HepG2 (cell line): Measurements from ENCODE around the gene AHNAK. TPM values are rescaled to one million over a fixed set of nuclear protein-coding genes. Genes with fewer than 3 reads are reported as not detected.
A peak's percentile ranks its signal among the peaks of the same experiment; 100 is the strongest.

Experiments used
- ATAC-seq: fragments of 200-7000 bp; cut with Tn5 transposase; 3 replicates; pipeline ENCODE4 v1.9.1; 2020; ENCODE audit warnings: mild to moderate bottlenecking, moderate library complexity
- BruUV-seq: library from RNA; stranded (reverse); fragments of 400-500 nt; replicated peaks from 2 replicates; lab custom pipeline; 2021; lab: Mats Ljungman, UMichigan
- CTCF ChIA-PET: fragments of 300-600 bp; formaldehyde crosslinking; extraction: SDS; loops from one replicate; lab custom pipeline; 2021; ENCODE audit warnings: low total read pairs, inconsistent platforms, low intra/inter-chr PET ratio; lab: Yijun Ruan, JAX
- POLR2A ChIA-PET: fragments of 350-600 bp; sonication (Branson Sonifier 250); formaldehyde crosslinking; loops from one replicate; lab custom pipeline; 2020; ENCODE audit warnings: antibody characterized with exemption, inconsistent platforms; lab: Yijun Ruan, JAX
- DNase-seq: peaks from one replicate; pipeline ENCODE4 v3.0.0-alpha.2; 2015; ENCODE audit warnings: low spot score
- FAIRE-seq: peaks from 3 replicates; lab custom pipeline; 2011; peaks lifted over from hg19 to GRCh38; lab: Jason Lieb, UNC
- H2AFZ ChIP-seq: one replicate; pipeline ENCODE4 v1.6.1; 2011; ENCODE audit warnings: low read length, inconsistent platforms
- H3K27ac ChIP-seq: fragments of 300-600 bp; 3 replicates; pipeline ENCODE4 v1.8.0; 2011; ENCODE audit warnings: mixed run types, mild to moderate bottlenecking, mixed read lengths, low read length, inconsistent platforms; ENCODE audit not compliant: insufficient read depth; ENCODE audit errors: extremely low read length
- H3K27me3 ChIP-seq, 2 experiments: fragments of 200-600 bp in 1 of 2; 2 replicates in 1 of 2; 3 replicates in 1 of 2; pipeline versions ENCODE4 v1.6.0 to v1.8.0; 2011; ENCODE audit warnings: low read length in 2 of 2, mild to moderate bottlenecking in 2 of 2, moderate library complexity in 2 of 2, inconsistent platforms in 1 of 2; ENCODE audit not compliant: insufficient read depth in 2 of 2, control insufficient read depth in 1 of 2
- H3K36me3 ChIP-seq, 2 experiments: fragments of 200-600 bp in 1 of 2; replicated peaks in 1 of 2; 2 replicates in 1 of 2; 3 replicates in 1 of 2; pipeline versions ENCODE4 v1.5.1 to v1.8.0; 2011; ENCODE audit warnings: low read length in 2 of 2, inconsistent platforms in 1 of 2; ENCODE audit not compliant: insufficient read depth in 2 of 2, control insufficient read depth in 1 of 2
- H3K4me1 ChIP-seq: 2 replicates; pipeline ENCODE4 v1.5.1; 2012; ENCODE audit warnings: low read length, inconsistent platforms; ENCODE audit not compliant: insufficient read depth
- H3K4me2 ChIP-seq: 2 replicates; pipeline ENCODE4 v1.6.0; 2011; ENCODE audit warnings: low read depth, low read length, inconsistent platforms
- H3K4me3 ChIP-seq, 3 experiments: fragments of 200-600 bp in 1 of 3; sonication (generic), shearing (Covaris generic) in 1 of 3; replicated peaks in 1 of 3; 2 replicates each; pipeline ENCODE4 v1.5.1; 2011 to 2016; ENCODE audit warnings: low read length in 3 of 3, inconsistent platforms in 2 of 3, low read depth in 2 of 3, mild to moderate bottlenecking in 2 of 3, control low read depth in 1 of 3, mixed read lengths in 1 of 3; ENCODE audit not compliant: insufficient read depth in 1 of 3
- H3K79me2 ChIP-seq: one replicate; pipeline ENCODE4 v1.6.1; 2011; ENCODE audit warnings: low read length, inconsistent platforms; ENCODE audit not compliant: insufficient read depth
- H3K9ac ChIP-seq: 2 replicates; pipeline ENCODE4 v1.6.0; 2011; ENCODE audit warnings: mild to moderate bottlenecking, low read depth, low read length, inconsistent platforms; ENCODE audit not compliant: insufficient read depth
- H3K9me3 ChIP-seq: 2 replicates; pipeline ENCODE4 v1.5.1; 2012; ENCODE audit warnings: mild to moderate bottlenecking, low read length
- H4K20me1 ChIP-seq: 2 replicates; pipeline ENCODE4 v1.6.0; 2011; ENCODE audit warnings: inconsistent platforms, mild to moderate bottlenecking, low read length, moderate library complexity; ENCODE audit not compliant: insufficient read depth
- ATF1 ChIP-seq: IDR thresholded peaks from 2 replicates; pipeline ENCODE4 v1.6.1; 2016; ENCODE audit warnings: mild to moderate bottlenecking, control low read depth
- DDIT3 ChIP-seq: sonication (generic); formaldehyde crosslinking; IDR thresholded peaks from 2 replicates; pipeline ENCODE4 v1.4.0; 2020; ENCODE audit warnings: mild to moderate bottlenecking, missing genetic modification reagents
- FOXA3 ChIP-seq: IDR thresholded peaks from 2 replicates; pipeline ENCODE4 v1.6.1; 2016; ENCODE audit warnings: missing genetic modification reagents, missing compliant biosample characterization
- HNF4G ChIP-seq, 2 experiments: sonication (generic) in 1 of 2; formaldehyde crosslinking in 1 of 2; IDR thresholded peaks; 2 replicates each; pipeline versions ENCODE4 v1.4.0 to v1.6.1; 2011 to 2020; ENCODE audit warnings: borderline replicate concordance in 2 of 2, low read depth in 2 of 2, mild to moderate bottlenecking in 2 of 2, low read length in 1 of 2, missing genetic modification reagents in 1 of 2, moderate library complexity in 1 of 2
- MAZ ChIP-seq, 2 experiments: sonication (generic) in 1 of 2; formaldehyde crosslinking in 1 of 2; IDR thresholded peaks; 2 replicates each; pipeline versions ENCODE4 v1.5.0 to v1.6.1; 2012 to 2020; ENCODE audit warnings: low read depth in 2 of 2, mild to moderate bottlenecking in 2 of 2, borderline replicate concordance in 1 of 2, improper control_type of control experiment in 1 of 2, low read length in 1 of 2, missing genetic modification reagents in 1 of 2, moderate library complexity in 1 of 2
- MBD4 ChIP-seq: IDR thresholded peaks from 2 replicates; pipeline ENCODE4 v1.6.1; 2012; ENCODE audit warnings: low read length, inconsistent platforms, borderline replicate concordance
- MXD1 ChIP-seq: sonication (generic); formaldehyde crosslinking; IDR thresholded peaks from 2 replicates; pipeline ENCODE4 v1.4.0; 2020; ENCODE audit warnings: mild to moderate bottlenecking, missing genetic modification reagents
- SYNCRIP ChIP-seq: fragments of 200-400 bp; formaldehyde crosslinking; IDR thresholded peaks from 2 replicates; pipeline ENCODE4 v1.6.1; 2018; ENCODE audit warnings: mild to moderate bottlenecking, low read depth, low read length; ENCODE audit not compliant: insufficient read depth
- TAF1 ChIP-seq: sonication (generic); formaldehyde crosslinking; IDR thresholded peaks from 2 replicates; pipeline ENCODE4 v1.4.0; 2020; ENCODE audit warnings: missing genetic modification reagents
- ZBTB37 ChIP-seq: sonication (generic); formaldehyde crosslinking; IDR thresholded peaks from 2 replicates; pipeline ENCODE4 v1.4.0; 2020; ENCODE audit warnings: mild to moderate bottlenecking, missing genetic modification reagents
- ZIK1 ChIP-seq: sonication (generic); formaldehyde crosslinking; IDR thresholded peaks from 2 replicates; pipeline ENCODE4 v1.5.0; 2020; ENCODE audit warnings: mild to moderate bottlenecking, low read depth, missing genetic modification reagents, borderline replicate concordance
- ZNF280D ChIP-seq: sonication (generic); formaldehyde crosslinking; IDR thresholded peaks from 2 replicates; pipeline ENCODE4 v1.5.1; 2020; ENCODE audit warnings: mild to moderate bottlenecking, missing genetic modification reagents
- ZSCAN5A ChIP-seq: sonication (generic); formaldehyde crosslinking; IDR thresholded peaks from 2 replicates; pipeline ENCODE4 v1.8.0; 2022; ENCODE audit warnings: mild to moderate bottlenecking, missing genetic modification reagents, borderline replicate concordance
- WGBS: methylation state at CpG from one replicate; pipeline ENCODE4 v1.1.6; 2017; ENCODE audit warnings: low lambda C conversion rate; 5-methylcytosine and 5-hydroxymethylcytosine counted together
- in situ Hi-C: cut with HindIII; loops from 2 replicates; pipeline ENCODE4 v1.10.0; 2017; ENCODE audit warnings: low pct_unique_long_range_greater_than_20kb; ENCODE audit not compliant: extremely low pct_ligation_motif_present
- intact Hi-C: fragments of 100-400 bp; cut with micrococcal nuclease; formaldehyde crosslinking; loops from one replicate; pipeline ENCODE4 v1.10.0; 2022; ENCODE audit not compliant: unreplicated experiment
- polyA plus RNA-seq, 8 experiments: library from polyadenylated mRNA; depleted of rRNA in 3 of 8; stranded (reverse) in 7 of 8; unstranded in 1 of 8; fragments of >200 nt; fragmentation: Illumina TruSeq in 4 of 8; extraction: Trizol in 4 of 8; gene quantifications; 2 replicates each; pipeline versions ENCODE4 v1.2.1 to v1.2.3, GENCODE V29; 2011 to 2016; ENCODE audit warnings: low read depth in 4 of 8, missing spikeins in 1 of 8, mixed read lengths in 1 of 8; ENCODE audit not compliant: insufficient read depth in 1 of 8
- total RNA-seq, 5 experiments: library from RNA; depleted of rRNA; stranded (reverse); fragments of >200 nt; fragmentation: Illumina TruSeq; extraction: Trizol; gene quantifications; 2 replicates each; pipeline ENCODE4 v1.2.3, GENCODE V29; 2016; ENCODE audit warnings: low read depth in 1 of 5

AHNAK gene
- total and polyA plus RNA-seq, 2 of the 13 experiments (the other 11 are each of a cell fraction or from before 2014, with no cell fraction given): 23.4 to 25.0 TPM

GRCh38 chr11:62399172-62399877, 147.3 kb downstream of the AHNAK start:
- no peaks in the 10 kb centered on the region for H4K20me1 ChIP-seq
- ATAC-seq (peak; percentile 11; the same call in 1 of the 3 replicates), DNase-seq (no peak), FAIRE-seq (no peak)
- 33% methylated on average over 7 of the region's 10 CpGs for WGBS
- in situ Hi-C loops (loop anchor here (5.0 to 10.0 kb wide), 2 partner anchors 158 to 305 kb away; partner anchors contain the start of genes BSCL2 and GNG3), intact Hi-C loops (loop anchor here (10.0 kb wide), 1 partner anchor 145 kb away; the partner anchor contains the start of gene AHNAK)
- no peak overlapping the region; a peak in 1 of 6 replicates for H3K4me3 ChIP-seq
- H3K27me3 ChIP-seq: peaks cover 0 to 43% of the 10 kb centered on the region in 2 experiments; a peak in 4 of 5 replicates
- peaks cover 52% of the 10 kb centered on the region for H3K4me1 ChIP-seq
- H3K4me2 ChIP-seq: peak overlapping the region; percentile 85; the same call in 1 of the 2 replicates
- H3K36me3 ChIP-seq: no peaks in the 10 kb centered on the region
- CTCF ChIA-PET: no interaction called here
- H3K9me3 ChIP-seq: no peaks in the 10 kb centered on the region
- H3K79me2 ChIP-seq: no peaks in the 10 kb centered on the region
- POLR2A ChIA-PET: interaction anchor here (0.6 to 0.8 kb wide), 3 partner anchors 145 to 281 kb away, joined by 3 to 4 read pairs (median 4); partner anchors contain the start of gene AHNAK
- no TSS peak for BruUV-seq
- no peak overlapping the region for H2AFZ ChIP-seq
- no peak overlapping the region for H3K27ac ChIP-seq
- H3K9ac ChIP-seq: no peak overlapping the region
- TF ChIP-seq MAZ (IDR thresholded peaks at IDR 0.05; ENCODE audit: borderline replicate concordance, low read depth, low read length) (no peak), MAZ (CRISPR knock-in tag; IDR thresholded peaks at IDR 0.05; ENCODE audit: low read depth) (no peak), ZIK1 (CRISPR knock-in tag) (no peak), HNF4G (IDR thresholded peaks at IDR 0.05; ENCODE audit: borderline replicate concordance, low read depth, low read length) (no peak), HNF4G (CRISPR knock-in tag; IDR thresholded peaks at IDR 0.05; ENCODE audit: borderline replicate concordance, low read depth) (no peak), DDIT3 (no peak), MBD4 (no peak), ATF1 (CRISPR knock-in tag) (no peak), FOXA3 (no peak), ZBTB37 (CRISPR knock-in tag) (no peak), MXD1 (CRISPR knock-in tag) (no peak), ZNF280D (CRISPR knock-in tag) (no peak), SYNCRIP (no peak), ZSCAN5A (CRISPR knock-in tag) (no peak), TAF1 (CRISPR knock-in tag) (no peak)
